HG02642 (cell line): Measurements from ENCODE around the gene PEX14.

Source experiments
- ATAC-seq: cut with Tn5 transposase; IDR thresholded peaks from one replicate; pipeline ENCODE4 v1.9.1; 2021; ENCODE audit warnings: mild to moderate bottlenecking; ENCODE audit not compliant: unreplicated experiment, poor library complexity

Gene PEX14

DNA sequence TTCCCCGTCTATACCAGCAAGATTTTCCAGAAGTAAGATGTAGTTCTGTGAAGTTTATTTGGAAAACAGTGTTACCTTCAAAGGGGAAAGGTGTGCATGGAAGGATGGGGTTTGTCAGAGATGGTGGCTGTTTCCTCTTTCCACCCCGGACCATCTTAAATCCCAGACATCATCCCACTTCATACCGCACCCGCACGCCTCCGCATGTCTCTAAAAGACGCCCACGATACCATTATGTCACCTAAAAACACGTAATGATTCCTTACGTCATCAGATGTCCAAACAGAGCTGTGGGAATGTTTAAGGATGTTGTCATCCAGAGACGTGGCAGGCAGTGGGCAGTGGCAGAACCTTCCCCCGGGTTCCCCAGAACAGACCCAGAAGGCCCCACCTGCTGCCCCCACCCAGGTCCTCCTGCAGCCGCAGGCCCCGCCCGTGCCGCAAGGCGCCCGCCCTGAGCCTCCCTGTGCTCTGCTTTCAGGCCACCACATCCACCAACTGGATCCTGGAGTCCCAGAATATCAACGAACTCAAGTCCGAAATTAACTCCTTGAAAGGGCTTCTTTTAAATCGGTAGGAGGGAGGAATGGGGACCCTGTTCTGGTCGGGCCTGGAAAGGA is 152.2 kb downstream of the PEX14 start:
- ATAC-seq, result no peak

- no peak for ATAC-seq
Measured at GRCh38 chr1:10628685-10629084, 153.9 kb downstream of the PEX14 start.

DNA sequence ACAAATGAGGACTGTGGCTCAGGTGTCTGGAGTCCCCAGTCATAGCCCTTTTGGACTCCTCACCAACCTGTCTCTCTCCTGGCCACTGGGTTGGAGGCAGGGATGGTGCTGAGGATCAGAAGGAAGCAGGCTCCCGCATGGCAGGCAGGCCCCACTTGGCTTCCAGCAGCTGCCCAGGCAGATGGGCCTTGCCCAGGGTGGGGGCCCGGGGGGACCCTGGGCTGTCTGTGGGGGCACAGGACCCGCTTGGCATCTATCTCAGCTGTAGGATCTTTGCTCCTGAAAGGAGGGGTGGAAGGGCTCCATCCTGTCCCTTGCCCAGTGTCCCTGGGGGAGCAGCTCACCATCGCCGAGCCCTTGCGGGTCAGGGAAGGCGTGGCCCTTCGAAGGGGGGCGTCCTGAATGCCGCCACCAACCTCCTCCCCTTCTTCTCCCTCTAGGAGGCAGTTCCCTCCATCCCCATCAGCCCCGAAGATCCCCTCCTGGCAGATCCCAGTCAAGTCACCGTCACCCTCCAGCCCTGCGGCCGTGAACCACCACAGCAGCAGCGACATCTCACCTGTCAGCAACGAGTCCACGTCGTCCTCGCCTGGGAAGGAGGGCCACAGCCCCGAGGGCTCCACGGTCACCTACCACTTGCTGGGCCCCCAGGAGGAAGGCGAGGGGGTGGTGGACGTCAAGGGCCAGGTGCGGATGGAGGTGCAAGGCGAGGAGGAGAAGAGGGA is 154.5 kb downstream of the PEX14 start:
- no peak for ATAC-seq

DNA sequence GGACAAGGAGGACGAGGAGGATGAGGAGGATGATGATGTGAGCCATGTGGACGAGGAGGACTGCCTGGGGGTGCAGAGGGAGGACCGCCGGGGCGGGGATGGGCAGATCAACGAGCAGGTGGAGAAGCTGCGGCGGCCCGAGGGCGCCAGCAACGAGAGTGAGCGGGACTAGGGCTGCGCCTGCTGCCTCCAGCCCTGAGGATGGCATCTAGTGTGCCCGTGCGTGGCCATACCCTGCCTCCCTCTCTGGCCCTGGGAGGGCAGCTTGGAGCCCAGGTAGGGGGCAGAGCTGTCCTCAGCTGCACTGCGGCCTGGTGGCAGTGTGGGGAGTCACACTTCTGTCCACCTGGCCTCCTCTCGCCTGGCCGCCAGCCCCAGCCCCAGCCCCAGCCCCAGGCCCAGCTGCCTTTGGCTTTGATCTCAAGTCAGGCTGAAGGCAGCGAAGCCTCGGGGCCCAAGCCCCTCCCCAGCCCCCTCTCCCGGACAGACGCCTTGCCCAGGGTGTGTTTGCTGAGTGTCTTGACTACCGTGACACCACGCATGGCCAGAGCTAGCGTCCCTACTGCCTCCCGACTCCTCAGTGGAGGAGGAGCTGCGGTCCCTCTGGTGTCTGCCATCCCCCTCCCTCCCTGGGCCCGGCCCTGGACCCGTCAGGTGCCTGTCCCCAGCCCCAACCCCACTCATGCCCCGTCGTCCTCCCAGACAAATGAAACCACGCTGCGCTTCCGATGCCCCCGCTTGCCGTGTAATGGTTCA is 155.2 kb downstream of the PEX14 start:
- no peak for ATAC-seq

GRCh38 chr1:10630661-10631120 is 155.9 kb downstream of the PEX14 start:
- no peak for ATAC-seq

- no peak for ATAC-seq
Measured at GRCh38 chr1:10631121-10631810, 156.5 kb downstream of the PEX14 start.

- ATAC-seq, result no peak
Measured at GRCh38 chr1:10631811-10632593, 157.3 kb downstream of the PEX14 start.

- no peak for ATAC-seq
Measured at GRCh38 chr1:10632691-10633090, 157.9 kb downstream of the PEX14 start.

GRCh38 chr1:10633416-10633815 is 158.7 kb downstream of the PEX14 start:
- no peak for ATAC-seq

GRCh38 chr1:10634075-10634427 is 159.3 kb downstream of the PEX14 start:
- ATAC-seq, result no peak

GRCh38 chr1:10634428-10635084 is 159.8 kb downstream of the PEX14 start:
- ATAC-seq, result no peak

DNA sequence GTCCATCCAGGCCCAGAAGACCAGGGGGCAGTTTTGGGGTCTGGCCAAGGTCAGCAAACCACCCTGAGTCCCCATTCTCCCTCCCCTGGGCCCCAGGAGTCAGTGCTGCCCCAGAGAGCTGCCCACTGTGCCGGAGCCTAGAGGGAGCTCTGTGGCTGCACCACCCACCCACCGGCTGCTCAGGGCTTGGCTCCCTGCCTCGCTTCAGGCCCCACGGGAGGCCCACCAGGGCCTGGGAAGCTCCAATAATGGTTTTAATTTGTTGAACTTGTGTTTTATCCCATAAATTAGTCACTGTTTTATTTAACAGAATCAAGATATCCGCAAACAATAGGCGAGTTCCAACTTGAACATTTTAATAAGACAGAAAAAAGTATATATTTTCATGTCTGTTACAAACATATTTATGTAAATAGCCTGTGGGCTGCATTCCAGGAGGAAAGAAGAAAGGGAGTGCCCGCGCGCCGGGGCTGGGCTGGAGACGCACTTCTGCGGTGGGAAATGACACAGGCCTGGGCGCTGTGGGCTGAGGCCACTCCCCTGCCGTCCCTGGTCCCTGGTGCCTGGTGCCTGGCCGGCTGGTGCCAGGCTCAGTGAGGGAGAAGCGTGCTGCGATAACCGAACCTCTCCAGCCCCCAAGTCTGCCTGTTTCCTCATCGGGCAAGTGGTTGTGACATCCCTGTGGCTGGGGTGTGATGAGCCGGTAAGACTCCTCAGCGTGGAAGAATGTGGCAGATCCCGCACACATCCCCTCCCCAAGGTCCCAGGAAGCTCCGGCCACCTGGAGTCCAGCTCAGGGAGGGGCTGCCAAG is 160.5 kb downstream of the PEX14 start:
- ATAC-seq, result no peak

DNA sequence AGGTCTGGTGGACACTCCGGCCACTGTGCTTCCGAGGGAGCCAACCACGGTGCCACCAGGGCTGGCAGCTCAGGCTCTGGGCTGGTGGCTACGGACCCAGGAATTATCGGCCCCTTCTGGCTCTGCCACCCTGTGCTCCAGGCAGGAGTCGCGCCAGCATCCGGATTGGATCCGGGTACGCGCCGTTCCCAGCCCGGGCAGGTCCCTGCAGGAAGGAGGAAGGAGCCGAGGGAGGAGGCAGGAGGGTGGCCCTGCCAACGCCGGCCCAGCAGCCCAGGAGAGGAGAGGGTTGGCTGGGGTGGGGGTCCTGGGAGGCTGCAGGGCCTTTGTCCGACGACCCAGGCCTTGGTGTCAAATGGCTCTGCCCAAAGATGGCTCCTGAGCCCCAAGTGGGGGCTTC is 161.2 kb downstream of the PEX14 start:
- no peak for ATAC-seq

DNA sequence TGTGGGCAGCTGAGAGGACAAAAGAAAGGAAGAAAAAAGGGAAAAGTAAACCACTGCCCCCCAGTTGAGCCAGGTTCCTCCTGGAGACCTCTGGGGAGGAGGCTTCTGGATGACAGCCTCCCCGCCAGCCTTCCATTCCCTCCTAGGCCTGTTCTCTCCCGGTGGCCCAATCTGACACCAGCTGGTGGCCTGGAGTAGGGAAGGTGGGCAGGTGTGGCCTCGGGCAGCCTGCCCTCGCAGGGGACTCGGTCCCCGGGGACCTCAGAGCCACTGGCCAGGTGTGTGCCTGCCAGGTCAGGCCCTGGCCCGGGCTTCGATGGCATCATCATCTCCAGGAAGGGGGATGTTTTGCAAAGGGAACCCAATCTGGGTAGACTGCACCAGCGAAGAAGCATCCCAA is 162.7 kb downstream of the PEX14 start:
- ATAC-seq, result no peak

DNA sequence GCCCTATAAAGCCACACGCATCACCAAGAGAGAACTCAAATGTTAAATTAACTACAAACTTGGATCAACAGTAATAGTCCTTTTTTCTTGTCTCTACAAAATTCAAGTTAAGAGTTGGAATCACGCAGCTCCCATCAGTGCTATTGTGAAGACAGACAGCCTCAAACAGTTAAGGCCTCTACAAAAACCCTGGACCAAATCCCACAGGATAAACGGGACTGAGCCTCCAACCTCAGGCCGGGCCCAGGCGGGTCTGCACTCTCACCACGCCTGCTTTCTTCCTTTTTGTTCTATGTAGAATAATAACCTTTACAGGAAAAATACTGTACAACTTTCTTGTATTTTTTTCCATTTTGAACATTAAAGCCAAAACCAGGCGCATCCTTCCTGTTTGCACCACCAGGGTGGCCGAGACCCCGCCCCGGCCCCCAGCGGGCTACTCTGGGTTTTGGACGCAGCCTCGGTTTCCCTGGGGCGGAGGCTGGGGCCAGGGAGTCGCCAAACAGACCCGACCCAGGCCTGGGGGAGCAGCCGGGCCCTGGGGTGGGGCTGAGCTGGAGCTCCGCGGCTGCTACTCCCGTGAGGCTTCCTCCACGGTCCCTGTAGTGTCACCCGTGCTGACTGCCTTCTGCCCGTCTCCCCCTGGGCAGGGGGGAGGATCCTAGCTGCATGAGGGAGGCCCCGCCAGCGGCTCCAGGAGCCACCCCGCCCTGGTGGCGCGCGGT is 163.2 kb downstream of the PEX14 start:
- no peak for ATAC-seq

GRCh38 chr1:10638559-10639005 is 163.8 kb downstream of the PEX14 start:
- no peak for ATAC-seq

DNA sequence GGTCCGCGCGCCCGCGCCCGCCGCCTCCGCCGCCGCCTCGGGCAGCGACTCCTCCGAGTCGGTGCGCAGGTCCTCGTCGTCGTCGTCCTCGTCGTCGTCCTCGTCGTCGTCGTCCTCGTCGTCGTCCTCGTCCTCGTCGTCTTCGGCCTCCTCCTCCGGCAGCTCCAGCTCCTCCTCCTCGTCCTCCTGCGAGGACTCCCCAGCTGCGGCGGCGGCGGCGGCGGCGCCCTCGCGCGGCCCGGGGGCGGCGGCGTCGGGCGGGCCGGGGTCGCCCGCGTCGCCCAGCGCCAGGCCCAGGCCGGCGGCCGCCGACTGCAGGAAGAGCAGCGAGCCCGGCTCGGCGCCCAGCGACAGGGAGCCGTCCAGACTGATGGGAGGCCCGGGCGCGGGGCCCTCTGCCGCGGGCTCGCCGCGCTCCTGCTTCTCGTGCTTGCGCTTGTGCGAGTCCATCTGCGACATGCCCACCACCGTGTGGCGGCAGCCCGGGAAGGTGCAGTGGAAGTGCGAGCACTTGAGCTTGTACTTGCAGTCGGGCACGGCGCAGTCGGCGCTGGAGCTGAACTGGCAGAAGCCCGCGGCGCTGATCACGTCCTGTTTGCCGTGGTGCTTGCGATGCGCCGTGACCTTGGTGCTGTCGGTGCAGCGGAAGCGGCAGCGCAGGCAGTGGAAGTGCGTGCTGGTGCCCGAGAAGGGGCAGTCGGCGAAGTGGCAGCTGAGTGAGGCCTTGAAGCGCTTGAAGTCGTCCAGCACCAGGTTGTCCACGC is 164.4 kb downstream of the PEX14 start:
- ATAC-seq, result no peak
